ENCODE data around the gene RBFOX2. TPM values are rescaled to one million over a fixed set of nuclear protein-coding genes. Genes with fewer than 3 reads are reported as not detected.

Gene RBFOX2
- total and polyA plus RNA-seq, 2 donors from 2014 or later, result 17.2 to 68.6 TPM

DNA sequence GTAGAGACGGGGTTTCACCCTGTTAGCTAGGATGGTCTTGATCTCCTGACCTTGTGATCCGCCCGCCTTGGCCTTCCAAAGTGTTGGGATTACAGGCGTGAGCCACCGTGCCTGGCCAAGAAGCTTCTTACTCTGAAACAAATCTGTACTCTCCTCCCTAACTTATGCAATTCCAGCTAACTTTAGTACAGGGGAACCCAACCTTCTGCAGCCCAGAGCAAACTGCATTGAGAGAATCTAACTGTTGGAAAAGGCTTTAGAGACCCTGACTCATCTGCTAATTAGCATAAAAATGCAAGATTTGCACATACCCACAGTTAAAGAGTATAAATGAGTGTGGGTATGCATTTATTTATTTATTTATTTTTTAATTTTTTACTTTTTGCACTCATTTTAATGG is 246.1 kb downstream of the RBFOX2 start:
- no peak overlapping the region for H3K27ac ChIP-seq (ENCODE audit: low read depth in 2 of 2, low read length in 2 of 2)
- TF ChIP-seq, protein P1, sequence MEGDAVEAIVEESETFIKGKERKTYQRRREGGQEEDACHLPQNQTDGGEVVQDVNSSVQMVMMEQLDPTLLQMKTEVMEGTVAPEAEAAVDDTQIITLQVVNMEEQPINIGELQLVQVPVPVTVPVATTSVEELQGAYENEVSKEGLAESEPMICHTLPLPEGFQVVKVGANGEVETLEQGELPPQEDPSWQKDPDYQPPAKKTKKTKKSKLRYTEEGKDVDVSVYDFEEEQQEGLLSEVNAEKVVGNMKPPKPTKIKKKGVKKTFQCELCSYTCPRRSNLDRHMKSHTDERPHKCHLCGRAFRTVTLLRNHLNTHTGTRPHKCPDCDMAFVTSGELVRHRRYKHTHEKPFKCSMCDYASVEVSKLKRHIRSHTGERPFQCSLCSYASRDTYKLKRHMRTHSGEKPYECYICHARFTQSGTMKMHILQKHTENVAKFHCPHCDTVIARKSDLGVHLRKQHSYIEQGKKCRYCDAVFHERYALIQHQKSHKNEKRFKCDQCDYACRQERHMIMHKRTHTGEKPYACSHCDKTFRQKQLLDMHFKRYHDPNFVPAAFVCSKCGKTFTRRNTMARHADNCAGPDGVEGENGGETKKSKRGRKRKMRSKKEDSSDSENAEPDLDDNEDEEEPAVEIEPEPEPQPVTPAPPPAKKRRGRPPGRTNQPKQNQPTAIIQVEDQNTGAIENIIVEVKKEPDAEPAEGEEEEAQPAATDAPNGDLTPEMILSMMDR (IDR thresholded peaks at IDR 0.05; ENCODE audit: borderline replicate concordance, extremely low read depth, insufficient read depth), result no peak

DNA sequence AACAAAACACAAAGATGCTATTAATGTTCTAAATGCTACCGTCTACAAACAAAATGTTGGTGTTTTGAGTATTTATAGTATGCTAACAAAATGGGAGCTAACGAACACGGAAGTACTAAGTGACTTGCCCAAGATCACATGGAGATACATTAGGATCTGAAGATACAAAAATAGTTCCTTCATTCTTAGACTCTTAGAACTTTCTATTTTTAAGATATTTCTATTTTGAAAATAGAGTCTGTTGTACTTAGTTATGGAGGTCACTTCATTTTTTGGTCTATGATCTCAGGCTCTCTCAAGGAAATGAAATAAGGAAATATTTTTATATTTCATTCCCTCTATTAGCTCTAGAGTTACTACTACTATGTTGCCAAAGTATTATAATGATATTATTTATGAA is 246.7 kb downstream of the RBFOX2 start:
- FAIRE-seq (no peak), DNase-seq (no peak)
- TF ChIP-seq, protein P1 (IDR thresholded peaks at IDR 0.05; ENCODE audit: borderline replicate concordance, extremely low read depth, insufficient read depth), result no peak
- Histone ChIP-seq H3K4me1 (ENCODE audit: control insufficient read depth in 2 of 3, insufficient read depth in 2 of 3, low read depth in 1 of 3, low read length in 3 of 3) (peaks cover 0 to 3% (median 2%) of the 10 kb centered on the region in 3 donors), H3K9ac (ENCODE audit: low read length in 3 of 3) (no peak overlapping the region), H3K9me3 (ENCODE audit: control insufficient read depth in 2 of 3, insufficient read depth in 1 of 3, low read length in 3 of 3) (no peaks in the 10 kb centered on the region), H3K27me3 (ENCODE audit: control insufficient read depth, insufficient read depth, low read length) (no peaks in the 10 kb centered on the region), H3K27ac (ENCODE audit: low read depth in 2 of 2, low read length in 2 of 2) (no peak overlapping the region), H3K4me3 (ENCODE audit: low read length in 3 of 3) (no peak overlapping the region), H3K36me3 (ENCODE audit: control insufficient read depth in 2 of 3, insufficient read depth in 3 of 3, low read length in 3 of 3) (peaks cover 0 to 7% (median 0%) of the 10 kb centered on the region in 3 donors)
- intact Hi-C loops (cut with DNase I), result no loop called here

More for the DNA sequence above, 246.1 kb downstream of the RBFOX2 start:
- DNase-seq (no peak), FAIRE-seq (no peak)
- H3K4me1 ChIP-seq (ENCODE audit: control insufficient read depth in 2 of 3, insufficient read depth in 2 of 3, low read depth in 1 of 3, low read length in 3 of 3), result peaks cover 0 to 3% (median 2%) of the 10 kb centered on the region in 3 donors
- H3K36me3 ChIP-seq (ENCODE audit: control insufficient read depth in 2 of 3, insufficient read depth in 3 of 3, low read length in 3 of 3), result peaks cover 0 to 7% (median 0%) of the 10 kb centered on the region in 3 donors
- no peak overlapping the region for H3K4me3 ChIP-seq (ENCODE audit: low read length in 3 of 3)
- intact Hi-C loops (cut with DNase I), result no loop called here
- no peaks in the 10 kb centered on the region for H3K9me3 ChIP-seq (ENCODE audit: control insufficient read depth in 2 of 3, insufficient read depth in 1 of 3, low read length in 3 of 3)
- no peaks in the 10 kb centered on the region for H3K27me3 ChIP-seq (ENCODE audit: control insufficient read depth, insufficient read depth, low read length)
- no peak overlapping the region for H3K9ac ChIP-seq (ENCODE audit: low read length in 3 of 3)

DNA sequence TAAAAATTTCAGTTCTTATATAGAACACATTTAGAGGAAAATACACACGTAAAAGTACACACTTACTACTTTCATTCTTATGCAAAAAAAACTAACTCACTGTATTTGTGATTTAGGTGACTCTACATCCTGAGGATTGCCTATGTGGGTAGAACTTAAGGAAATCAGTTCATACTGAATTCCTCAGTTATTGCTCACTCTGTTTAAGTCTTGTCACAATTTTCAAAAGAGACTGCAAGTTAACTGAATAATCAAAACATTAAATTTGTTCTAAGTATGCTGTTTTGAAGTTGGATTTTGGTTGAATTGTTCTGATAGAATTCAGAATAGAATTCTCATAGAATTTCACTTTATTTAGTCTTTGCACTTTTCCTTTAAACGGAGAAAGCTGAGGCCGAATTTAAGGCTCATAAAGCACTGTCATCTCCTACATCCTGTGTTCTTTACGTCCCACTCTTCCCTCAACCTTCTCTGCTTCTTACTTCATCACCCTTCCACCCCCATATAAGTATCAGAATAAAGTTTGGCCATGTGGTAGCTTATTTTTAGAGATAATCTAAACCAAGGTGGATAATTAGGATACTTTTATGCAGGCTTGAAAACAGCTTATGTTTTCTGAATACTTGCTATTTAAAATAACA is 251.2 kb downstream of the RBFOX2 start:
- FAIRE-seq (no peak), DNase-seq (peak in 1 of 5 donors; percentile 28)
- H3K4me3 ChIP-seq (ENCODE audit: low read length in 3 of 3), result no peak overlapping the region
- no peak overlapping the region for H3K27ac ChIP-seq (ENCODE audit: low read depth in 2 of 2, low read length in 2 of 2)
- no peaks in the 10 kb centered on the region for H3K4me1 ChIP-seq (ENCODE audit: control insufficient read depth in 2 of 3, insufficient read depth in 2 of 3, low read depth in 1 of 3, low read length in 3 of 3)
- no peaks in the 10 kb centered on the region for H3K9me3 ChIP-seq (ENCODE audit: control insufficient read depth in 2 of 3, insufficient read depth in 1 of 3, low read length in 3 of 3)
- peaks cover 0 to 7% (median 0%) of the 10 kb centered on the region in 3 donors for H3K36me3 ChIP-seq (ENCODE audit: control insufficient read depth in 2 of 3, insufficient read depth in 3 of 3, low read length in 3 of 3)
- intact Hi-C loops (cut with DNase I), result no loop called here
- no peaks in the 10 kb centered on the region for H3K27me3 ChIP-seq (ENCODE audit: control insufficient read depth, insufficient read depth, low read length)
- TF ChIP-seq, protein P1 (IDR thresholded peaks at IDR 0.05; ENCODE audit: borderline replicate concordance, extremely low read depth, insufficient read depth), result no peak
- no peak overlapping the region for H3K9ac ChIP-seq (ENCODE audit: low read length in 3 of 3)
